ENCODE results near the gene SYTL4. TPM values are rescaled to one million over a fixed set of nuclear protein-coding genes. Genes with fewer than 3 reads are reported as not detected.

SYTL4 gene
- total RNA-seq, 1 experiment from 2014 or later, result 4.1 TPM

DNA sequence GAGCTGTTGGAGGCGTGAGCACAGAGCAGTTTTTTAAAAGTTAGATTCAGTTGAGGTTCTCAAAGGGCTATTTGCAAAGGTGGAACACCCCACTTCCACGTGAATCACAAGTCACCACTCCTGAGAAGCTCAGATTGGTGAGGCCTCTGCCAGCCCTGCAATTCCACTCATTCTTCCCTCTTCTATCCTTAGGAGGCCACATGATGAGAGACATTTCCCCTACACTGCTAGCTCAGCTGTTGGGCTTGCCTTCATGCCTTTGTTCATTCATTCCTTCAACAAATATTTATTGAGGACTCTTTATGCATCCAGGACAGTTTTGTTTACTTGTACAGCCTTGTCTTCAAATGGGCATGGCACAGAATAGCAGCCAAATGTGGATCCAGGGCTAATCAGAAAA lies 84.2 kb downstream of the SYTL4 start:
- no TSS peak for BruUV-seq (replicated peaks)
- H3K4me3 Mint-ChIP-seq (ENCODE audit: unreplicated experiment), result no peak overlapping the region
- peaks cover 6% of the 10 kb centered on the region for H3K36me3 Mint-ChIP-seq (ENCODE audit: insufficient read depth, unreplicated experiment)
- H3K27ac Mint-ChIP-seq (ENCODE audit: unreplicated experiment), result peak overlapping the region; percentile 97
- TF ChIP-seq, protein P1, sequence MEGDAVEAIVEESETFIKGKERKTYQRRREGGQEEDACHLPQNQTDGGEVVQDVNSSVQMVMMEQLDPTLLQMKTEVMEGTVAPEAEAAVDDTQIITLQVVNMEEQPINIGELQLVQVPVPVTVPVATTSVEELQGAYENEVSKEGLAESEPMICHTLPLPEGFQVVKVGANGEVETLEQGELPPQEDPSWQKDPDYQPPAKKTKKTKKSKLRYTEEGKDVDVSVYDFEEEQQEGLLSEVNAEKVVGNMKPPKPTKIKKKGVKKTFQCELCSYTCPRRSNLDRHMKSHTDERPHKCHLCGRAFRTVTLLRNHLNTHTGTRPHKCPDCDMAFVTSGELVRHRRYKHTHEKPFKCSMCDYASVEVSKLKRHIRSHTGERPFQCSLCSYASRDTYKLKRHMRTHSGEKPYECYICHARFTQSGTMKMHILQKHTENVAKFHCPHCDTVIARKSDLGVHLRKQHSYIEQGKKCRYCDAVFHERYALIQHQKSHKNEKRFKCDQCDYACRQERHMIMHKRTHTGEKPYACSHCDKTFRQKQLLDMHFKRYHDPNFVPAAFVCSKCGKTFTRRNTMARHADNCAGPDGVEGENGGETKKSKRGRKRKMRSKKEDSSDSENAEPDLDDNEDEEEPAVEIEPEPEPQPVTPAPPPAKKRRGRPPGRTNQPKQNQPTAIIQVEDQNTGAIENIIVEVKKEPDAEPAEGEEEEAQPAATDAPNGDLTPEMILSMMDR (IDR thresholded peaks at IDR 0.05; ENCODE audit: insufficient read depth in 1 of 2, low read depth in 1 of 2, low read length in 1 of 2, severe bottlenecking in 1 of 2, unreplicated experiment in 1 of 2), result no peak
- Histone ChIP-seq H3K4me1 (peaks cover 57% of the 10 kb centered on the region), H3K36me3 (ENCODE audit: control insufficient read depth, insufficient read depth, low read length) (no peaks in the 10 kb centered on the region), H3K4me3 (ENCODE audit: low read depth, low read length) (no peak overlapping the region), H3K9me3 (no peaks in the 10 kb centered on the region), H3K27me3 (replicated peaks; ENCODE audit: control insufficient read depth, insufficient read depth, low read length) (no peaks in the 10 kb centered on the region)
- CTCF ChIA-PET, result no interaction called here
- H3K4me1 Mint-ChIP-seq (ENCODE audit: low read depth, unreplicated experiment), result peaks cover 25% of the 10 kb centered on the region
- no peak for DNase-seq
- intact Hi-C loops (cut with micrococcal nuclease; ENCODE audit: unreplicated experiment), result no loop called here
- H3K9me3 Mint-ChIP-seq (ENCODE audit: unreplicated experiment), result no peaks in the 10 kb centered on the region
- H3K27me3 Mint-ChIP-seq (ENCODE audit: insufficient read depth, unreplicated experiment), result no peaks in the 10 kb centered on the region
- POLR2A ChIA-PET, result interaction anchor here (1.0 kb wide), 1 partner anchor 11 kb away, joined by 3 read pairs; the partner anchor contains the start of gene TSPAN6

DNA sequence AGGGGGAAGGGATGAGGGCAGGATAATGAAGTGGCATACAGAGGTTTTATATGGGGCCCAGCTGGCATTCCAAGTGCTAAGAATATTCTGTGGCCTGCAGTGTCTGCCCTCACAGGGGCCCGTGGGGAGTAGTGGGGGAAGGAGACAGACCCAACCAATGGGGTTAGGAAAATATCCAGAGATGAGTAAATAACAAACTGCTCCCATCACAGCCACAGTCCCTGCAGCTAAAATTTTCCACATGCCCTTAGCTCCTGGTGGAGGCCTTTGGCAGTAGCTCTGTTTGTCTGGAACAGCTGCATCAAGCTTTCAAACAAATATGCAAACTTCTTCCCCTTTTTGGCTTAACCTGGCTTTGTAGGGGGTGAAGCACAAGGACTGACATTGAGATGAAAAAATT lies 84.8 kb downstream of the SYTL4 start:
- POLR2A ChIA-PET, result interaction anchor here (1.0 kb wide), 1 partner anchor 10 kb away, joined by 3 read pairs; the partner anchor contains the start of gene TSPAN6
- CTCF ChIA-PET, result no interaction called here

GRCh38 chrX:100645106-100645505 lies 86.8 kb downstream of the SYTL4 start:
- Histone ChIP-seq H3K27me3 (replicated peaks; ENCODE audit: control insufficient read depth, insufficient read depth, low read length) (no peaks in the 10 kb centered on the region), H3K4me1 (peaks cover 49% of the 10 kb centered on the region), H3K4me3 (ENCODE audit: low read depth, low read length) (no peak overlapping the region), H3K9me3 (no peaks in the 10 kb centered on the region), H3K36me3 (ENCODE audit: control insufficient read depth, insufficient read depth, low read length) (no peaks in the 10 kb centered on the region)
- Mint-ChIP-seq H3K4me3 (ENCODE audit: unreplicated experiment) (no peak overlapping the region), H3K27ac (ENCODE audit: unreplicated experiment) (peak overlapping the region; percentile 73), H3K4me1 (ENCODE audit: low read depth, unreplicated experiment) (peaks cover 21% of the 10 kb centered on the region), H3K9me3 (ENCODE audit: unreplicated experiment) (no peaks in the 10 kb centered on the region), H3K27me3 (ENCODE audit: insufficient read depth, unreplicated experiment) (no peaks in the 10 kb centered on the region), H3K36me3 (ENCODE audit: insufficient read depth, unreplicated experiment) (peaks cover 6% of the 10 kb centered on the region)
- no peak for DNase-seq
- no TSS peak for BruUV-seq (replicated peaks)
- TF ChIP-seq, protein P1 (IDR thresholded peaks at IDR 0.05; ENCODE audit: insufficient read depth in 1 of 2, low read depth in 1 of 2, low read length in 1 of 2, severe bottlenecking in 1 of 2, unreplicated experiment in 1 of 2), result no peak
- POLR2A ChIA-PET, result no interaction called here
- CTCF ChIA-PET, result no interaction called here
- intact Hi-C loops (cut with micrococcal nuclease; ENCODE audit: unreplicated experiment), result no loop called here

More for the DNA sequence above, 84.8 kb downstream of the SYTL4 start:
- no peak overlapping the region for H3K4me3 ChIP-seq (ENCODE audit: low read depth, low read length)
- TF ChIP-seq, protein P1 (IDR thresholded peaks at IDR 0.05; ENCODE audit: insufficient read depth in 1 of 2, low read depth in 1 of 2, low read length in 1 of 2, severe bottlenecking in 1 of 2, unreplicated experiment in 1 of 2), result no peak
- Mint-ChIP-seq H3K36me3 (ENCODE audit: insufficient read depth, unreplicated experiment) (peaks cover 6% of the 10 kb centered on the region), H3K4me3 (ENCODE audit: unreplicated experiment) (no peak overlapping the region), H3K9me3 (ENCODE audit: unreplicated experiment) (no peaks in the 10 kb centered on the region), H3K27ac (ENCODE audit: unreplicated experiment) (no peak overlapping the region), H3K27me3 (ENCODE audit: insufficient read depth, unreplicated experiment) (no peaks in the 10 kb centered on the region), H3K4me1 (ENCODE audit: low read depth, unreplicated experiment) (peaks cover 24% of the 10 kb centered on the region)
- no peaks in the 10 kb centered on the region for H3K36me3 ChIP-seq (ENCODE audit: control insufficient read depth, insufficient read depth, low read length)
- intact Hi-C loops (cut with micrococcal nuclease; ENCODE audit: unreplicated experiment), result no loop called here
- no peaks in the 10 kb centered on the region for H3K9me3 ChIP-seq
- DNase-seq, result no peak
- peaks cover 61% of the 10 kb centered on the region for H3K4me1 ChIP-seq
- no TSS peak for BruUV-seq (replicated peaks)
- H3K27me3 ChIP-seq (replicated peaks; ENCODE audit: control insufficient read depth, insufficient read depth, low read length), result no peaks in the 10 kb centered on the region

Data from Caco-2 (cell line).